Inflammatory macrophage treated with lipopolysaccharide for 1 hour (primary cell): ENCODE results near the gene FDXR.
"Not testable (repeated sequence)": the region's sequence is repeated elsewhere in the genome, so short reads cannot be mapped to it uniquely, and the experiment has no call there.

Experiments used
- DNase-seq, 2 donors: peaks; one replicate each; pipeline ENCODE4 v3.0.0-alpha.2; 2020 to 2022

Gene FDXR, protein sequence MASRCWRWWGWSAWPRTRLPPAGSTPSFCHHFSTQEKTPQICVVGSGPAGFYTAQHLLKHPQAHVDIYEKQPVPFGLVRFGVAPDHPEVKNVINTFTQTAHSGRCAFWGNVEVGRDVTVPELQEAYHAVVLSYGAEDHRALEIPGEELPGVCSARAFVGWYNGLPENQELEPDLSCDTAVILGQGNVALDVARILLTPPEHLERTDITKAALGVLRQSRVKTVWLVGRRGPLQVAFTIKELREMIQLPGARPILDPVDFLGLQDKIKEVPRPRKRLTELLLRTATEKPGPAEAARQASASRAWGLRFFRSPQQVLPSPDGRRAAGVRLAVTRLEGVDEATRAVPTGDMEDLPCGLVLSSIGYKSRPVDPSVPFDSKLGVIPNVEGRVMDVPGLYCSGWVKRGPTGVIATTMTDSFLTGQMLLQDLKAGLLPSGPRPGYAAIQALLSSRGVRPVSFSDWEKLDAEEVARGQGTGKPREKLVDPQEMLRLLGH

DNA sequence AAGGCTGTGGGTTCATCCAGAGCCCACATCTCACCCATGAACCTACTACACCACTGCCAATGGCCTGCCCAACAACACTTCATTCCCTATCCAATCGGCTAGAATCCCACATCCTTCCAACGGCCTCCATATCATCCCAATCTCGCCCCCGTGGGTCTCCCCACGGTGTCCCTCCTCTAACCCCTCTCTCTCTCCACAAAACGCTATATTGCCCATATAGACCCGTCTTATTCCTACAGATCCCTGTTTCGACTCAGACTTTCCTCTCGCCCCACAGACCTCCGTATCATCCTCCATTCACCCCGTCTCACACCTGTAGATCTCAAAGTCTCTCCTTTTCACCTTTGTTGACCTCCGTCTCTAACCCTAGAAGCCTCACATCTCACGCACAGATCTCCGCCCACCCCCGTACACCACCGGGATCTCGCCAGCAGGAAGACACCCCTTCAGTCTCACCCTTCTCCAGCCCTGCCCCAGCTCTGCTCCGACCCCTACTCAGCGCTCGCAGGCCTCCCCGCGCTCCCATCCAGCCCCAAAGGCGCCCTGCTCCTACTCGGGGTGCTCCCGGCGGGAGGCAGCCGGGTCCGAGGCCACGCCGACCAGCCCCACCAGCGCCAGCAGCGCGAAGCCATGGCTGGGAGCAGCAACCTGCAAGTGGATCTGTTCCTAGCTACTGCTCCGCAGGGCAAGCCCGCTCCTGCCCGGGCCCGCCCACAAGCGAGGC lies at the start of gene FDXR:
Gene FDXR (minus strand): TSS at position 682 of the 724 bp plus-strand sequence. CDS start 50 bp downstream, at position 632.
- DNase-seq = no peak

DNA sequence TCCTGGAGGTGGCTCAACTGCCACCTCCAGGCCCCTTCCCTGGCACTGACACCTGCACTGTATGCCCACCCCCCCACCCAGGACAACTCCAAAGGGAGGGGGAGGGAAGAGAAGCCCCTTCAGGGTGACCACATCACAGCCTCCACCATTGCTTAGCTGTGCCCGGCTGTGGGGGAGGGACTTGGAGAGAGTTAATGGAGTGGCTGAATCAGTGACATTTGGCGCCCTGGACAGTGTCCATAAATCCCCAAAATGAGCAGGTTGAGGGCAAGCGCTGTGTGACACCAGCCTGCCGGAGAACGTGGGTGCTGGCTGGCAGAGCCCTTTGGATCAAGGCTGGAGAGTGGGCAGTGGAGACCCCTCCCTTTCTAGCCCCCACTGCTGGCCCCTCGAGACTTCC lies 49.4 kb upstream of the FDXR start:
- no peak for DNase-seq

DNA sequence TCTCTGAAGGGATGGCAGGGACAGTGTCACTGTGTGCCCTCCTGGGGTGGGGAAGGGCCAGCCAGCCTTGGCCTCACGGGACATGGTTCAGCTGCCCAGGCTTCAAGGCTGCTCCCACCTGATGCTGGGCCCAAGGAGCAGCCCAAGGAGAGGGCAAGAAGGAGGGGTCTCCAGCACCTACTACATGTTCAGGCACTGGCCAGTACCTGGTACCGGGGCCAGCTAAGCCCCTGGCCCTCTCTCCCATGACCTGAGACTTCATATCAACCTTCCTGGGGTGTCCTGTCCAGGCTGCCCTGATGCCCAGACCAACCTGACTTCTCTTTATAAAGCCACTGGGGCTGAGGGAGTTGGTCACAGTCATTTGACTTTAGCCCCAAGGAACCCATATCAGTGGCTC lies 49.0 kb upstream of the FDXR start:
- no peak for DNase-seq

DNA sequence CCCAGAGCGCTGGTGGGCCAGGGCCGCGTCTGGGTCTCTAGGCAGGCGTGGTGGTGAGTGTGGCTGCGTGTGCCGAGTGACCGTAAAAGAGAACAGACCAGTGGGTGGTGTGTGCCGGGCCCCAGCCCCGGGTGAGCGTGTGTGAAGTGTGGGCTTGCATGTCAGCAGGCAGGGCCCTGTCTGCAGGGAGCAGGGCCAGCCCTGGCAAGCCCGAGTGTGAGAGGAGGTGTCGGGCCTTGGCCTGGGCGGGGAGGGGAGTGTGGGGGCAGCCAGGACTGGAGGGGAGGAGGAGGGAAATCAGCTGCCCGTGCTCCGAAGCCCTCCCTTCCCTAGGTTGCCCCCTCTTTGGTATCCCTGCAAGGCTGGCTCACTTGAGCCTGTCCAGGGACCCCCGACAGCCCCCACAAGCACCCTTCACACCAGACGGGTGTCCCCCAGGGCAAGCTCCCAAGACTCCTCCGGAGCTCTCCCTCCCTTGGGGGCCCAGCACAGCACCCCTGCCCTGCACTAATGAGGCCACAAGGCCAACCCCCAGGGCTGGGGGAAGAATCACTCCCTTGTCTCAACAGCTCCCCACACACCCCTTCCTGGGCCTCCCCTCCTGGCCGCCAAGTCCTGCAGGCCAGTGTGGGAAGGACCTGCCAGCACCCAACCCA lies 48.4 kb upstream of the FDXR start:
- no peak for DNase-seq

DNA sequence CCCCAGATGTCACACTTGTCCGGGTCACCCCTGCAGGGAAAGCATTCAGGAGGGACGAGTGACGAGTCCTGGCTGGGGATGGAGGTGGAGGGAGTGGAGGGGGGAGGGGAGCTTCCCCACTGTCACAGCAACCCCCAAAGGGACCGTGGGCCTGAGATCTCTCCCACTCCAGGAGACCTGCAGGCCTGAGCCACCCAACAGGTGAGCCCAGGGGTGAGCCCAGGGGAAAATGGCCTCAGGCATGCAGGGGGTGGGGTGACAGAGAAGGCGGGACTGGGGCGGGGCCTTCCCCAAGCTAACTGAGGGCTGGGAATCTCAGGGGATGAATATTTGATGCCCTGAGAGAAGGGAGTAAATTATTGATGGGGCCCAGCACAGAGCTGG lies 47.8 kb upstream of the FDXR start:
- no peak for DNase-seq

DNA sequence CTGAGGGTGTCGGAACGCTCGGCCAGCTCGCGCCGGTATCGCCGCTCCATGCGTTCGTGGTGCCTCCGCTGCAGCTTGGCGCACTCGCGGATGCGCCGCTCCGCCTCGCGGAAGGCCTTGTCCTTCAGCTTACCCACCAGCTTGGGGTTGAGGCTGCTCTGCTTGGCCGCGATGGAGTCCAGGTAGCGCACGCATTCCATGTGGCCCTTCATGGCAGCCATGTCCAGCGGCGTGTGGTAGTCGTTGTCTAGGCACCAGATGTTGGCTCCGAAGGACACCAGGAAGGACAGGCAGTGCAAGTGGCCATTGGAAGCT lies 47.5 kb upstream of the FDXR start:
- no peak for DNase-seq

DNA sequence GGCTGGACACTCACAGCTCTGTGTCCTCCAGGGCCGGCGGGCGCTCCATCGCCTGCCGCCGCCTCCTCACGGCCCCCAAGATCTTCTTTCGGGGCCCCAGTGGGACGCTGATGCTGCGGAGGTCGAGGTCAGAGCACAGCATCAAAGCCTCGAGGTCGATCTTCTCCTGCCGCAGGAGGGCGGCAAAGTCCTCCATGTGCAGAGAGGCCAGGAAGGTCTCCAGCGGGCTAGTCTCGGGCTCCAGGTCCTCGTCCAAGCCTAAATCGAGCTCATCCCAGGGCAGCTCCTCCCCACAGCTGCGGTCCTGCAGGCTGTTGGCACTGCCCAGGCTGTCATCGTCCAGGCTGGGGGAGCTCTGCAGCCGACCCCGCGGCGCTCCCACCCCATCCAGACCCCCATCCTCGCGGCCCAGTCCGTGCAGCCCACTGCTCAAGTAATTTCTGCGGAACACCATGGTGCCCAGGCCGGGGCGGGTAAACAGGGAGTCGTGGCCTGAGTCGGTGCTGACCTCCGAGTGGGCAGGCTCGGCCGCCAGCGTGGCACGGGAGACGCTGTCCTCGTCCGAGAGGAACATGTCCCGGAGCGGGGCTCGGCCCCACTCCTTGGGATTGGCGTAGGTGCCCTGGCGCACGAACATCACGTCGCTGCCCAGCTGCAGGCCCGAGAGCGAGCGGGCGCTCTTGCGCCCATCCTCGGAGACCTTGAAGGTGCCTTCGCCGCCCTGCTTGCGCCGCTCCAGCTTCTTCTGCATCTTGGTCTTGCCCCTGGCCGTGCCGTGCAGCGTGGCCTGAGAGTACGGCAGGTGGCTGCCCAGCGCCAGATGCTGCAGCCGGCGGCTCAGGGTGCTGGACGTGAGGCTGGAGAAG lies 46.9 kb upstream of the FDXR start:
- DNase-seq = no peak

DNA sequence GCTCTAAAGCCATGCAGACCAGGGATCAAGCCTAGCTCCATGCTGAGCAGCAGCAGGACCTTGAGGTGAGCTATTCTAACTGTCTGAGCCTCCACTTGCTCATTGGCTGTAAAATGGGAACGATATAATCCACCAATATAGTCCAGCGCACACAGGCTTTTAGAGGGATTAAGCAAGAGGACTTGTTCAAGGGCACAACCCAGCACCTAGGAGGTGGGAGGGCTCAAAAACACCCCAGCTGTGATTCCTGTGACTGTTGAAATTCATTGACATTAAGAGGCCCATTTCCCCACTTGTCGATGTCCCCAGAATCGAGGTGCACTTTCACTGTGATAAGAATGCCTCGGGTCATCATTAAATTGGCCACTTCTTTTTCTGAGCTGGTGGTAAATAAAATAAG lies 46.1 kb upstream of the FDXR start:
- no peak for DNase-seq

DNA sequence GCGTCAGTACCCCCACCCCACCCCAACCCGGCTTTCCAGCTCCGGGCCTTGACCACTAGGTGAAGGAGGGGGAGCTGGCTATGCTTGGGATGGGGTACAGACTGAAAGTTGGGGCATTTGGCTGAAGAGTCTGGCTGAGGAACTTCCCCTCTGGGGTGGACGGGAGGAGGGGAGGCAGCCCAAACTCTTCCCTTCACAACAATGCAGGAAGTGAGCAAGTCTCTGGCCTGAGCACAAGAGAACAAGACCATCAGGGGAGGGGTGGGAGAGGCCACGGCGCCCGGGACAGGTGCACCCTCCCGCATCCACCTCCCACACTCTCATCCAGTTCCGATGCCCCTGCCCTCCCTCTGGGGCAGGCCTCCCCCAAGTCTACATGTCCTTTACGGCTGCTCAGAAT lies 44.6 kb upstream of the FDXR start:
- DNase-seq = peak; percentile 23 to 48

DNA sequence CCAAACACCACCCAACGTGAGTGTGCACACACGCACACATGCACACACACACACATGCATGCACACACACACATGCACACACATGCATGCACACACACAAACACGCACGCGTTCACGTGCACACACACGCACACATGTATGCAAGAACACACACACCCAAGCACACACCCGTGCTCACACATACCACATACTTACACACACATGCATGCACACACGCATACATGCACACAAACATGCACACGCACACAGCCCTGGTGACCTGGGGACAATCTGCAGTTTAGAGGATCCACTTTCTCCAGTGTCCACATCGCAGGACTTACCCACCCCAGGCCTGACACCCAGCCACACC lies 44.0 kb upstream of the FDXR start:
- DNase-seq = no peak

DNA sequence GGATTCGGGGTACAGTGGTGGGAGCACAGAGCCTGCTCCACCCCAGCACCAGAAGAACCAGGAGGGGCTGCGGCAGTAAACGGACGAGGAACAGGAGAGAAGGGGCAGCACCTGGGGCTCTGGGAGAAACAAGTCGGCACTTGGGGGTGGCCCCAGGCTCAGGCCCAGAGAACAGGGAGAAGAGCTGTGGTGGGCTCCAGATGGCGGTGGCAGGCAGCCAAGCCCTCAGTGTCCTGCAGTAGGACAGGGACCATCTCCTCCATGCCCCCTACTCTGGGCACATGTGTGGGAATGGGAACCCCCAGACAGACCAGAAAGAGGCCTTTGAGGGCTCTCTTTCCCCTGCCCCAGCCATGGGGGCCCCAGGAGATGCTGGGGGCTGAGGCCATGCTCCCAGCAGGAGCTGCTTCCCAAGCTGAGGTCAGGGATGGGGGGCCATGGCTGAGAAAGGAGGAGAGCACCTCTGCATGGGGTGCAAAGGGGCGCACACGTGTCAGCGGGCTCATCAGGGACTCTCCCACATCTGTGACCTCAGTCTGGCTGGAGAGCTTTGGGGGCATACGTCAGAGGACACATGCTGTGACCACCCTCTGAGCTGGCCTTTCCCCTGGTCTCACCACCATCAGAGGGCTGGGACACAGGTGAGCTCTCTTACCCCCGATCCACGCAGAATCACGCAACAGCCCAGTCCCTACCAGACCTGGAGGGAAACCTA lies 43.5 kb upstream of the FDXR start:
- no peak for DNase-seq

DNA sequence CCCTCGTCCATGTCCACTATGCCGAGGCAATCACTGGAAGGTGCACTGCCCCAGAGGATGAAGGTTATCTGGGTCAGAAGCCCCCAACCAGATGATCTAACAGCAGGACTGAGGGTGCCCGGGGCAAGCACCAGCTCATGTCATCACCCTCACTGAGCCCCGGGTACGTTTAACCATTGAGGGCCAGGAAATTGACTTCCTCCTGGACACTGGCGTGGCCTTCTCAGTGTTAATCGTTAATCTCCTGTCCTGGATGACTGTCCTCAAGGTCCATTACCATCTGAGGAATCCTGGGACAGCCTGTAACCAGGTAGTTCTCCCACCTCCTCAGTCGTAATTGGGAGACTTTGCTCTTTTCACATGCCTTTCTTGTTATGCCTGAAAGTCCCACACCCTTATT lies 38.6 kb upstream of the FDXR start:
- DNase-seq = not testable (repeated sequence)

DNA sequence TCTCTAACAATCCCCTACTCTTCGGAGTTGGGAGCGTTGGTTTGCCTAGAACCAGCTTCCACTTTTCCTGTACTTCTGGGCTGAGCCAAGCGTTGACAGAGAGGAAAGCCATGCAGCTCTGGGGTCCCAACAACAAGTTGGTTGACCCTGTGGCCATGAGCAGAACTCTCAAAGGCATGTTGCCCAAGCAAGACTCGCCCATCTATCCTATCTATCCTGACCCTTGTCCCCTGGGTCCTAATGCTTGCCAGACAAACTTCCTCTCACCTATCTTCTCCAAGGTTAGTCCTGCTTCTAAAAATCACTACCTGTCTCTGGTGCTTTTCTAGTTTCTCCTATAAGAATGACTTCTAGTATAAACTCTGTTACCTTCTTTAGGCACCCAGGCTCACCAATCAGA lies 36.3 kb upstream of the FDXR start:
- DNase-seq = not testable (repeated sequence)

DNA sequence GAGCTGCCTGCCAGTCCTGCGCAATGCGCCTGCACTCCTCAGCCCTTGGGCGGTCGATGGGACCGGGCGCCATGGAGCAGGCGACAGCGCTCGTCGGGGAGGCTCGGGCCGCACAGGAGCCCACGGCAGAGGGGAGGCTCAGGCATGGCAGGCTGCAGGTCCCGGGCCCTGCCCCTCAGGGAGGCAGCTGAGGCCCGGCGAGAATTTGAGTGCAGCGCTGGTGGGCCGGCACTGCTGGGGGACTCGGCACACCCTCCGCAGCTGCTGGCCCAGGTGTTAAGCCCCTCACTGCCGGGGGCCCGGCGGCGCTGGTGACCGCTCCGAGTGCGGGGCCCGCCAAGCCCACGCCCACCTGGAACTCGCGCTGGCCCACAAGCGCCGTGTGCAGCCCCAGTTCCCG lies 34.2 kb upstream of the FDXR start:
- no peak for DNase-seq

DNA sequence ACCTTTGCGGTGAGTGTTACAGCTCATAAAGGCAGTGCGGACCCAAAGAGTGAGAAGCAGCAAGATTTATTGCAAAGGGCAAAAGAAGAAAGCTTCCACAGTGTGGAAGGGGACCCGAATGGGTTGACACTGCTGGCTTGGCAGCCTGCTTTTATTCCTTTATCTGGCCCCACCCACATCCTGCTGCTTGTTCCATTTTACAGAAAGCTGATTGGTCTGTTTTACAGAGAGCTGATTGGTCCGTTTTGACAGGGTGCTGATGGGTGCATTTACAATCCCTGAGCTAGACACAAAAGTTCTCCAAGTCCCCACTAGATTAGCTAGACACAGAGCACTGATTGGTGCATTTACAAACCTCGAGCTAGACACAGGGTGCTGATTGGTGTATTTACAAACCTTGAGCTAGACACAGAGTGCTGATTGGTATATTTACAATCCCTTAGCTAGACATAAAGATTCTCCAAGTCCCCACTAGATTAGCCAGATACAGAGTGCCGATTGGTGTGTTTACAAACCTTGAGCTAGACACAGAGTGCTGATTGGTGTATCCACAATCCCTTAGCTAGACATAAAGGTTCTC lies 33.5 kb upstream of the FDXR start:
- DNase-seq = not testable (repeated sequence)

DNA sequence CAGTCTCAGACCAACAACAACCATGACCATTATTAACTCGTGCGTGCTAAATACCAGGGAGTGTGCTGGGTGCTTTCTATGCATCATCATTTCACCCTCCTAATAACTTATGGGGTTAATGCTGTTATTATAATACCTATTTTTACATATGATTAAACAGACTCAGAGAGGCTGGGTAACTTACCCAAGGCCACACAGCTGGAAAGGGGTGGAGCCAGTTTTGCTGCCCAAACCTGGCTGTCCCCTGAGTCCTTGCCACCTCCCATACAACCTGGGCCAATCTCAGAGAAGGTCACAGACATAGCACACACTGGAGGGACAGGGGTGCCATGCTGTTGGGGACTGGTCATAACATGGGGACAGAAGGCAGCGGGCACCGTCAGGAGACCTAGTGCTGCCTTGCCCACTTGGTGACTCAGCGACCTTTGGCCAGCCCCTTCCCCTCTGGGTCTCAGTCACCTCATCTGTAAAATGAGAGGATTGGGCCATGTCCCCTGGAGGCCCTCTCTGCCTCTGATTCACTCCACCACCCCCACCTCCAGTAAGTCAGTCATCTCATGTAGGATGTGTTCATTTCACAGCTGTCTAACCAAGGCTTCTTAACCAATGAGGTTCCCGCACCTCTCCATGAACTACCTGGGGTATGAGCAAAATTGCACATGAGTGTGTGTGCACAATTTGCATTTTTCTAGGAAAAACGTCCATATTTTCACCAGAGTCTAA lies 32.1 kb upstream of the FDXR start:
- no peak for DNase-seq

DNA sequence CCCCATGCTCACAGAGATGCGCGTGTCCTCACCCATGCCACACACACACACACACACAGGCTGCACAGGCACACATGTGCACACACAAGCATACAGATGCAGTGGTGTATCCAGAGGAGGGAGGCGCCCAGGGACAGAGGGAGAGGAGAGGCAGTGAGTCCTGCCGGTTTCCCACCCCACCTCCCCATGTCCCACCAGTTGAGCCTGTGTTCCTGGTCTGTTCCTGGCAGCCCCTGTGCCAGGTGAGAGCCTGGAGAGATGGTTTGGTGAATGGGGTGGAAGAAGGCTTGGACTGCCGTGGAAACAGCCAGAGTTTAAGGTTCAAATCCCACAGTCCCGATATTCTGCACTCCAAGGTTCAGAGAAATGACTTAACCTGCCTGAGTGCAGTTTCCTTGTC lies 30.9 kb upstream of the FDXR start:
- no peak for DNase-seq

DNA sequence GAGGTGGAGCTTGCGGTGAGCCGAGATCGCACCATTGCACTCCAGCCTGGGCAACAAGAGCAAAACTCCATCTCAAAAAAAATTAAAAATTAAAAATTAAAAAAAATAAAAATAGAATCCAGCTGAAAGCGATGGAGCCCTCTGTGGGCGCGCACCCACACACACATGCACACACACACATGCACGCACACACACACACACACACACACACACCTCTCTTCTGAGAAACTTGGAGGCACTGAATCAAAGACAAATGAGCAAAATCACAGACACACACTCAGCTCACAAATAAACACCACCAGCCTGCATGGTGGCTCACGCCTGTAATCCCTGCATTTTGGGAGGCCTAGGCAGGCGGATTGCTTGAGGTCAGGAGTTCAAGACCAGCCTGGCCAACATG lies 30.2 kb upstream of the FDXR start:
- no peak for DNase-seq

DNA sequence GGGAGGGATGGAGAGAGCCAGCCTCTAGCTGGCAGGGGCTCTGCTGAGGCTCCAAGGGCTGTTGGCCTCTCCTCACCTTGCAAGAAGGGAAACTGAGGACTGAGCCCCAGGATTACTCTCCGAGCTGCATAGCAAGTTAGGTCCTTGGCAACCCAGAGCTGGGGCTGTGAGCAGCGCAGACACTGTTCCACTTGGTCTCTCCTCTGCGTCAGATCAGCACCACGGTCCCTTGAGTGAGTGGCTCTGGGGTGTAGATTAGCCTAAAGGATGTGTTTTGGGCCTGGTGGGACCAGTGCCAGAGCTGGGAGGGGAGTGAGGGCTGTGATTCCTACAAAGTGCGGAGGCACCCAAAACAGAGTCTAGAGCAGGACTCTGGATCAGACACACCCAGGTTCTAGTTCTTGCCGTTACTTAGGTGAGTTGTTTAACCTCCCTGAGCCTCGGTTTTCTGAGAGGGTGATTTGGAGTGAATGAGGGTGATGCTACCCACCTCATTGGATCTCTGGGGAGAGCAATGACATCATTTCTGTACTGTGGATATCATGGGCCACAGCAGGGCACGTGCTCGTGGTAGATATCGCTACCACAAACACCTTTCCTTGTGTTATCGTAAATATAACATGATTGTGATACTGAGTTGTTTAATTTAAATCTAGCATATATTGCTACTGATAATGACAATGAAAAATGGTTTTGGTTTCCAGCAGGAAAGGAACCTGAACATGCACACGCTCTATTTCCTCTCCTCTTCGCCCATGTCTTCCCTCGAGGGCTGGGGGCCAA lies 28.8 kb upstream of the FDXR start:
- no peak for DNase-seq

DNA sequence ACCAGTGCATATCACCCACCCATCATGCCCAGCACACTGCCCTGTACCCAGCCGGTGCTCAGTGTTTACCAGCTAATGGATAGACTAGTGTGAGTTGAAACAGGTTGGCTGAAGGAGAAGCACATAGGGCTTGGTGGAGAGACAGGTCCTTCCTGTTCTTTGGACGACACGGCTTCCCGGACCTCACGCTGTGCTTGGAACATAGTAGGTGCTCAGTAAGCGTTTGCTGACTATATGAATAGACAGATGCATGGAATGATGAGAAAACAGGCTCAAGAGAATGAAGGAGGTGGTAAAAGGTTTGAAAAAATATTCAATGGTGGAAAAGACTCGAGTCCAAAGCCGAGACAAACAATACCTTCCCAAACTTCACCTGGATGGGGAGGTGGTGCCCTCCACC lies 27.4 kb upstream of the FDXR start:
- no peak for DNase-seq
